Stimulated activated CD4-positive, alpha-beta T cell treated with anti-CD3 and anti-CD28 coated beads, TNF-alpha, amount 100 ng/mL, for 48 hours (primary cell): ENCODE measurements around the gene IRF5.
"Not testable (repeated sequence)": the region's sequence is repeated elsewhere in the genome, so short reads cannot be mapped to it uniquely, and the experiment has no call there.

Experiments used
- DNase-seq, 3 donors: peaks; one replicate each; pipeline ENCODE4 v3.0.0-alpha.2; 2020; ENCODE audit warnings: low read depth in 3 of 3

Gene IRF5

GRCh38 chr7:128962899-128963298 lies 25.2 kb downstream of the IRF5 start:
- no peak for DNase-seq

- no peak for DNase-seq
These were observed 25.6 kb downstream of the IRF5 start for GRCh38 chr7:128963327-128963757.

GRCh38 chr7:128968624-128969023 lies 30.9 kb downstream of the IRF5 start:
- no peak for DNase-seq

- DNase-seq = no peak
These were observed 36.7 kb downstream of the IRF5 start for GRCh38 chr7:128974241-128974934.

GRCh38 chr7:128982105-128982504 lies 44.4 kb downstream of the IRF5 start:
- DNase-seq = no peak

- no peak for DNase-seq
These were observed 47.9 kb downstream of the IRF5 start for GRCh38 chr7:128985660-128986059.

GRCh38 chr7:128986609-128987008 lies 48.9 kb downstream of the IRF5 start:
- no peak for DNase-seq

- DNase-seq = no peak
These were observed 50.6 kb downstream of the IRF5 start for GRCh38 chr7:128988372-128988771.

GRCh38 chr7:128989961-128990360 lies 52.2 kb downstream of the IRF5 start:
- DNase-seq = no peak

GRCh38 chr7:128993419-128993818 lies 55.7 kb downstream of the IRF5 start:
- DNase-seq = no peak

- not testable (repeated sequence) for DNase-seq
These were observed 56.8 kb downstream of the IRF5 start for GRCh38 chr7:128994560-128994959.

- no peak for DNase-seq
These were observed 59.5 kb downstream of the IRF5 start for GRCh38 chr7:128997181-128997580.
